H9 (cell line): ENCODE results near the gene OSTC. TPM values are rescaled to one million over a fixed set of nuclear protein-coding genes. Genes with fewer than 3 reads are reported as not detected.

Experiments used
- DNase-seq: peaks from one replicate; pipeline ENCODE4 v3.0.0-alpha.2; 2017
- H2AFZ ChIP-seq: one replicate; pipeline ENCODE4 v1.6.1; 2013; ENCODE audit warnings: mild to moderate bottlenecking, low read length, control low read depth, moderate library complexity
- H2AK5ac ChIP-seq: 2 replicates; pipeline ENCODE4 v1.6.1; 2013; ENCODE audit warnings: low read length, control low read depth, mixed read lengths; ENCODE audit not compliant: insufficient read length
- H2BK120ac ChIP-seq: one replicate; pipeline ENCODE4 v1.6.1; 2013; ENCODE audit warnings: low read depth, mild to moderate bottlenecking, low read length, control low read depth, inconsistent platforms; ENCODE audit not compliant: poor library complexity, severe bottlenecking
- H2BK12ac ChIP-seq: 2 replicates; pipeline ENCODE4 v1.6.1; 2013; ENCODE audit warnings: low read length, control low read depth, mixed read lengths, low read depth; ENCODE audit not compliant: insufficient read length
- H2BK15ac ChIP-seq: 2 replicates; pipeline ENCODE4 v1.6.1; 2013; ENCODE audit warnings: low read depth, low read length, control low read depth
- H2BK20ac ChIP-seq: one replicate; pipeline ENCODE4 v1.6.1; 2013; ENCODE audit warnings: low read depth, mild to moderate bottlenecking, low read length, control low read depth, inconsistent platforms; ENCODE audit not compliant: poor library complexity, severe bottlenecking
- H2BK5ac ChIP-seq: 2 replicates; pipeline ENCODE4 v1.6.1; 2013; ENCODE audit warnings: low read length, control low read depth, mixed read lengths; ENCODE audit not compliant: insufficient read length
- H3K14ac ChIP-seq: 2 replicates; pipeline ENCODE4 v1.6.1; 2013; ENCODE audit warnings: low read length, control low read depth; ENCODE audit not compliant: insufficient read depth
- H3K18ac ChIP-seq: 2 replicates; pipeline ENCODE4 v1.6.1; 2013; ENCODE audit warnings: low read depth, mild to moderate bottlenecking, mixed read lengths, low read length, control low read depth; ENCODE audit not compliant: insufficient read length
- H3K23ac ChIP-seq: 2 replicates; pipeline ENCODE4 v1.6.1; 2013; ENCODE audit warnings: low read length, control low read depth, mixed read lengths, low read depth; ENCODE audit not compliant: insufficient read length
- H3K23me2 ChIP-seq: 2 replicates; pipeline ENCODE4 v1.6.1; 2013; ENCODE audit warnings: low read depth, mild to moderate bottlenecking, mixed read lengths, low read length, control low read depth; ENCODE audit not compliant: insufficient read length, poor library complexity, severe bottlenecking
- H3K27ac ChIP-seq: 2 replicates; pipeline ENCODE4 v1.5.1; 2013; ENCODE audit warnings: low read length, control low read depth, mixed read lengths, low read depth; ENCODE audit not compliant: insufficient read length
- H3K27me3 ChIP-seq: 2 replicates; pipeline ENCODE4 v1.6.1; 2013; ENCODE audit warnings: low read length, control low read depth, inconsistent platforms; ENCODE audit not compliant: insufficient read depth
- H3K4ac ChIP-seq: 2 replicates; pipeline ENCODE4 v1.6.1; 2013; ENCODE audit warnings: low read depth, mild to moderate bottlenecking, control low read depth, inconsistent platforms, low read length, moderate library complexity
- H3K4me1 ChIP-seq: 2 replicates; pipeline ENCODE4 v1.6.1; 2013; ENCODE audit warnings: low read length, control low read depth, inconsistent platforms; ENCODE audit not compliant: insufficient read depth
- H3K4me2 ChIP-seq: 2 replicates; pipeline ENCODE4 v1.6.1; 2013; ENCODE audit warnings: low read length, control low read depth, mixed read lengths; ENCODE audit not compliant: insufficient read length, insufficient read depth
- H3K56ac ChIP-seq: 2 replicates; pipeline ENCODE4 v1.6.1; 2013; ENCODE audit warnings: low read depth, mild to moderate bottlenecking, mixed read lengths, low read length, control low read depth; ENCODE audit not compliant: insufficient read length
- H3K79me1 ChIP-seq: 2 replicates; pipeline ENCODE4 v1.6.1; 2013; ENCODE audit warnings: low read depth, mild to moderate bottlenecking, moderate library complexity, low read length, control low read depth, inconsistent platforms; ENCODE audit not compliant: insufficient read depth, poor library complexity, severe bottlenecking
- H3K79me2 ChIP-seq: 2 replicates; pipeline ENCODE4 v1.6.1; 2013; ENCODE audit warnings: low read length, control low read depth, inconsistent platforms; ENCODE audit not compliant: insufficient read depth
- H3K9ac ChIP-seq: 2 replicates; pipeline ENCODE4 v1.6.1; 2013; ENCODE audit warnings: low read length, control low read depth, mixed read lengths; ENCODE audit not compliant: insufficient read length; ENCODE audit errors: extremely low read depth
- H3K9me3 ChIP-seq: one replicate; pipeline ENCODE4 v1.6.1; 2013; ENCODE audit warnings: low read depth, low read length, inconsistent platforms; ENCODE audit not compliant: control insufficient read depth
- H3T11ph ChIP-seq: one replicate; pipeline ENCODE4 v1.6.1; 2013; ENCODE audit warnings: mild to moderate bottlenecking, low read length, control low read depth, inconsistent platforms
- H4K20me1 ChIP-seq: one replicate; pipeline ENCODE4 v1.6.1; 2013; ENCODE audit not compliant: control insufficient read depth, insufficient read length, insufficient read depth
- H4K5ac ChIP-seq: 2 replicates; pipeline ENCODE4 v1.6.1; 2013; ENCODE audit warnings: low read depth, mild to moderate bottlenecking, mixed read lengths, low read length, control low read depth; ENCODE audit not compliant: insufficient read length
- H4K8ac ChIP-seq: replicated peaks from 2 replicates; pipeline ENCODE4 v1.6.1; 2013; ENCODE audit warnings: low read length, control low read depth, mixed read lengths, low read depth; ENCODE audit not compliant: insufficient read length
- H4K91ac ChIP-seq: 2 replicates; pipeline ENCODE4 v1.6.1; 2013; ENCODE audit warnings: low read depth, mild to moderate bottlenecking, moderate library complexity, mixed read lengths, low read length, control low read depth; ENCODE audit not compliant: insufficient read length
- H3K27ac Mint-ChIP-seq, 3 experiments: 2 replicates in 2 of 3; 3 replicates in 1 of 3; pipeline ENCODE4 v1.8.0; 2020 to 2021; ENCODE audit warnings: mixed read lengths in 3 of 3, mild to moderate bottlenecking in 1 of 3, moderate library complexity in 1 of 3
- H3K27me3 Mint-ChIP-seq: 2 replicates; pipeline ENCODE4 v1.8.0; 2021; ENCODE audit warnings: low read depth, mild to moderate bottlenecking, moderate library complexity, mixed read lengths
- H3K36me3 Mint-ChIP-seq, 3 experiments: 2 replicates in 2 of 3; 3 replicates in 1 of 3; pipeline ENCODE4 v1.8.0; 2020 to 2021; ENCODE audit warnings: low read depth in 3 of 3, mixed read lengths in 3 of 3; ENCODE audit not compliant: insufficient read depth in 1 of 3
- H3K4me1 Mint-ChIP-seq, 2 experiments: 2 replicates each; pipeline ENCODE4 v1.8.0; 2020; ENCODE audit warnings: mixed read lengths in 2 of 2
- H3K4me3 Mint-ChIP-seq, 2 experiments: 2 replicates in 1 of 2; 3 replicates in 1 of 2; pipeline ENCODE4 v1.8.0; 2020 to 2021; ENCODE audit warnings: mild to moderate bottlenecking in 2 of 2, mixed read lengths in 2 of 2, moderate library complexity in 1 of 2
- H3K9me3 Mint-ChIP-seq, 2 experiments: 2 replicates in 1 of 2; 3 replicates in 1 of 2; pipeline ENCODE4 v1.8.0; 2020; ENCODE audit warnings: mild to moderate bottlenecking in 2 of 2, mixed read lengths in 2 of 2, moderate library complexity in 1 of 2
- CTCF ChIP-seq: fragments of 200-600 bp; sonication (generic); conservative IDR thresholded peaks from 3 replicates; pipeline ENCODE4 v1.8.0; 2021; ENCODE audit warnings: antibody characterized with exemption, mild to moderate bottlenecking
- WGBS: extraction: QIAGEN DNeasy Blood & Tissue Kit; methylation state at CpG from one replicate; pipeline ENCODE4 v1.1.7; 2013; ENCODE audit warnings: missing lambda C conversion rate, low lambda C conversion rate, mixed read lengths; ENCODE audit not compliant: insufficient read length; ENCODE audit errors: extremely low coverage; 5-methylcytosine and 5-hydroxymethylcytosine counted together
- total RNA-seq: library from RNA; stranded (reverse); gene quantifications from 2 replicates; pipeline ENCODE4 v1.2.1, GENCODE V29; 2021

The OSTC gene
- total RNA-seq, 1 experiment from 2014 or later = 130 TPM

GRCh38 chr4:108649863-108650211 is 562 bp upstream of the OSTC start:
- Histone ChIP-seq H3K27me3 (no peaks in the 10 kb centered on the region), H3K79me2 (peaks cover 27% of the 10 kb centered on the region; the same call in 1 of the 2 replicates), H3K18ac (no peak overlapping the region), H3K4ac (no peak overlapping the region), H3T11ph (no peak overlapping the region), H4K5ac (no peak overlapping the region), H3K79me1 (no peaks in the 10 kb centered on the region), H2BK120ac (no peak overlapping the region), H2BK5ac (no peak overlapping the region), H3K23me2 (peaks cover 5% of the 10 kb centered on the region), H4K8ac (no peak overlapping the region), H2AK5ac (no peak overlapping the region), H3K4me2 (peak overlapping the region; percentile 81), H2BK12ac (no peak overlapping the region), H3K14ac (no peak overlapping the region), H4K20me1 (no peaks in the 10 kb centered on the region), H3K27ac (no peak overlapping the region), H2BK15ac (no peak overlapping the region), H4K91ac (no peak overlapping the region), H3K23ac (no peak overlapping the region), H3K4me1 (no peaks in the 10 kb centered on the region), H2BK20ac (no peak overlapping the region), H3K9me3 (no peaks in the 10 kb centered on the region), H3K9ac (peak overlapping the region; percentile 40), H2AFZ (peak overlapping the region; percentile 40), H3K56ac (no peak overlapping the region)
- H3K27ac Mint-ChIP-seq = peak overlapping the region; percentile 28 to 98 (median 59); a peak in 3 of 7 replicates
- peak overlapping the region; percentile 62 to 82 for H3K4me3 Mint-ChIP-seq
- H3K9me3 Mint-ChIP-seq = no peaks in the 10 kb centered on the region
- peaks cover 3 to 10% of the 10 kb centered on the region in 2 experiments; a peak in 3 of 4 replicates for H3K4me1 Mint-ChIP-seq
- DNase-seq = no peak
- no peaks in the 10 kb centered on the region for H3K27me3 Mint-ChIP-seq
- WGBS = no CpG with 5 or more reads among the region's 6 CpGs
- H3K36me3 Mint-ChIP-seq = peaks cover 0 to 6% (median 6%) of the 10 kb centered on the region in 3 experiments; a peak in 2 of 7 replicates
- TF ChIP-seq CTCF = no peak
